OCI-LY3 (cell line): ENCODE results near the gene ASPHD1.

Source experiments
- CTCF ChIP-seq: fragments of 200-600, 300-600 bp; sonication (generic); IDR thresholded peaks from 2 replicates; pipeline ENCODE4 v1.5.1; 2014; ENCODE audit warnings: antibody characterized with exemption, low read length, low read depth
- EZH2phosphoT487 ChIP-seq: fragments of 200-600 bp; shearing (Covaris generic); IDR thresholded peaks from 2 replicates; pipeline ENCODE4 v1.6.1; 2018; ENCODE audit warnings: antibody characterized with exemption, mixed run types, low read depth

GRCh38 chr16:29921034-29921385, 20.7 kb downstream of the ASPHD1 start:
- TF ChIP-seq CTCF (no peak), EZH2phosphoT487 (no peak)
